ENCODE results near the gene MPZL1.

Gene MPZL1

DNA sequence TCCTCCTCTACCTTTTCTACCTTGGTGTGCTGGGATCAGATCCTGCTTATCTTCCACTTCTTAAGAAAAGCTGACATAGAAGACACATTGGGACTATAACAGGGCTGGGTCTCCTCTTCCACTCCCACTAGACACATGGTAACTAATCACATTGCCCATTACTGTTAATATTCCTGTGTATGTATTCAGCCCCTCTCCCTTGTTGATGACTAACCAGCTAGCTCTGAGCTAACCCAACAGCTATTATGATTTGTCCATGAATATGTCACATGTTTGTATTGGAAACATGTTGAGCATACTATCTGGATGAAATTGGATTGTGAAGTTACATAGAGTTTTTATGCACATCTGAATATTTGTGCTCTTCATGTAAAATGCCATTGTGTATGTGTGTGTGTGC lies 52.9 kb downstream of the MPZL1 start:
- in situ Hi-C loops (cut with MboI; ENCODE audit: low sequenced_read_pairs), result no loop called here
- Histone ChIP-seq H3K27me3 (ENCODE audit: low read depth) (no peaks in the 10 kb centered on the region), H3K36me3 (replicated peaks) (peaks cover 46% of the 10 kb centered on the region), H3K4me3 (no peak overlapping the region), H3K4me1 (no peaks in the 10 kb centered on the region), H3K9me3 (no peaks in the 10 kb centered on the region)
- no peak for DNase-seq (ENCODE audit: low spot score in 2 of 2)

GRCh38 chr1:167775178-167775577 lies 53.4 kb downstream of the MPZL1 start:
- no peaks in the 10 kb centered on the region for H3K27me3 ChIP-seq (ENCODE audit: low read depth)
- in situ Hi-C loops (cut with MboI; ENCODE audit: low sequenced_read_pairs), result no loop called here
- H3K4me1 ChIP-seq, result no peaks in the 10 kb centered on the region
- H3K36me3 ChIP-seq (replicated peaks), result peaks cover 43% of the 10 kb centered on the region
- H3K4me3 ChIP-seq, result no peak overlapping the region
- DNase-seq (ENCODE audit: low spot score in 2 of 2), result no peak
- no peaks in the 10 kb centered on the region for H3K9me3 ChIP-seq

GRCh38 chr1:167776151-167776550 lies 54.4 kb downstream of the MPZL1 start:
- Histone ChIP-seq H3K27me3 (ENCODE audit: low read depth) (no peaks in the 10 kb centered on the region), H3K4me3 (no peak overlapping the region), H3K36me3 (replicated peaks) (peaks cover 40% of the 10 kb centered on the region), H3K9me3 (no peaks in the 10 kb centered on the region), H3K4me1 (no peaks in the 10 kb centered on the region)
- no peak for DNase-seq (ENCODE audit: low spot score in 2 of 2)
- in situ Hi-C loops (cut with MboI; ENCODE audit: low sequenced_read_pairs), result no loop called here

GRCh38 chr1:167776616-167777268 lies 55.0 kb downstream of the MPZL1 start:
- in situ Hi-C loops (cut with MboI; ENCODE audit: low sequenced_read_pairs), result no loop called here
- H3K4me1 ChIP-seq, result no peaks in the 10 kb centered on the region
- H3K27me3 ChIP-seq (ENCODE audit: low read depth), result no peaks in the 10 kb centered on the region
- peaks cover 40% of the 10 kb centered on the region for H3K36me3 ChIP-seq (replicated peaks)
- DNase-seq (ENCODE audit: low spot score in 2 of 2), result no peak
- H3K4me3 ChIP-seq, result no peak overlapping the region
- H3K9me3 ChIP-seq, result no peaks in the 10 kb centered on the region

DNA sequence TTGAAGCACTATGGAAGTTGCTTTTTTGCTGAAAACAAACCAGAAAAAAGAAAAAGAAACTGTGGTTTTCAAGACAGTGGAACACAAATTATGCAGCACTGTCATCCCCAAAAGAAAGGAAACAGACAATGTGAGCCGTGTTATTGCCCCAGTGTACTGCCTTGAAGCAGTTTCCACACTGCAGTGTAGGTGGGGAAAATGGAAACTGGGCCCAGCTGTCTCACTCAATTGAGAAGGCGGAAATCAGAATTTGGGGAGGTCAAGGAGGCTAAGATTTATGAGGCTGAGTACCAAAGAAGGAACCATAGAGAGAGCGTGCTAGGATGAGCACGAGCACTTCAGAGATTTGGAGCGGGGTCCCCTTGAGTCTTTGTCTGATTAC lies 55.5 kb downstream of the MPZL1 start:
- H3K36me3 ChIP-seq (replicated peaks), result peaks cover 36% of the 10 kb centered on the region
- H3K9me3 ChIP-seq, result no peaks in the 10 kb centered on the region
- no peaks in the 10 kb centered on the region for H3K27me3 ChIP-seq (ENCODE audit: low read depth)
- DNase-seq (ENCODE audit: low spot score in 2 of 2), result no peak
- H3K4me1 ChIP-seq, result no peaks in the 10 kb centered on the region
- no peak overlapping the region for H3K4me3 ChIP-seq
- in situ Hi-C loops (cut with MboI; ENCODE audit: low sequenced_read_pairs), result no loop called here

GRCh38 chr1:167781558-167781957 lies 59.8 kb downstream of the MPZL1 start:
- Histone ChIP-seq H3K9me3 (no peaks in the 10 kb centered on the region), H3K4me3 (no peak overlapping the region), H3K4me1 (no peaks in the 10 kb centered on the region), H3K27me3 (ENCODE audit: low read depth) (no peaks in the 10 kb centered on the region), H3K36me3 (replicated peaks) (peaks cover 8% of the 10 kb centered on the region; the same call in 1 of the 2 replicates)
- in situ Hi-C loops (cut with MboI; ENCODE audit: low sequenced_read_pairs), result no loop called here
- no peak for DNase-seq (ENCODE audit: low spot score in 2 of 2)

GRCh38 chr1:167782946-167783345 lies 61.2 kb downstream of the MPZL1 start:
- DNase-seq (ENCODE audit: low spot score in 2 of 2), result no peak
- in situ Hi-C loops (cut with MboI; ENCODE audit: low sequenced_read_pairs), result no loop called here
- Histone ChIP-seq H3K4me1 (no peaks in the 10 kb centered on the region), H3K9me3 (no peaks in the 10 kb centered on the region), H3K27me3 (ENCODE audit: low read depth) (no peaks in the 10 kb centered on the region), H3K4me3 (no peak overlapping the region), H3K36me3 (replicated peaks) (peaks cover 6% of the 10 kb centered on the region; the same call in 1 of the 2 replicates)

GRCh38 chr1:167784876-167785550 lies 63.2 kb downstream of the MPZL1 start:
- Histone ChIP-seq H3K4me3 (no peak overlapping the region), H3K27me3 (ENCODE audit: low read depth) (no peaks in the 10 kb centered on the region), H3K36me3 (replicated peaks) (peaks cover 21% of the 10 kb centered on the region), H3K4me1 (no peaks in the 10 kb centered on the region), H3K9me3 (no peaks in the 10 kb centered on the region)
- in situ Hi-C loops (cut with MboI; ENCODE audit: low sequenced_read_pairs), result no loop called here
- no peak for DNase-seq (ENCODE audit: low spot score in 2 of 2)

DNA sequence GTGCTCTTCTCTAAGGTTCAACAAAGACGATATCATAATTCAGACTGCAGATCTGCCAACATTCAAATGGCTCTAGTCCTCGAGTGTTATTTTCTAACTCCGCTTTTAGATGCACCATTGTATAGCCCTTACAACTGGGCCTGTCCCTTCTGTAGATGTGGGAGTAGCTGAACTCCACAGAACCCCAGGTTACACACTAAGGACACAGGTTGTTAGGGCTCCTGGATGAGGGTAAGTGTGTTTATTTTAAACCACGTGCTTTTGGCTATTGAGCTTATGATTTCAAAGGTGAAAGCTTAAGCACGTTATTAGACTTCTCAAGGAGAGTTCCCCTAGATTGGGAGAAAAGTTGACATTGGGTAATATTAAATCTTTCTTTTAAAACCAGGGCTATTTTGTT lies 64.7 kb downstream of the MPZL1 start:
- Histone ChIP-seq H3K36me3 (replicated peaks) (peaks cover 22% of the 10 kb centered on the region), H3K9me3 (no peaks in the 10 kb centered on the region), H3K4me1 (peaks cover 8% of the 10 kb centered on the region), H3K27me3 (ENCODE audit: low read depth) (no peaks in the 10 kb centered on the region), H3K4me3 (no peak overlapping the region)
- no peak for DNase-seq (ENCODE audit: low spot score in 2 of 2)
- in situ Hi-C loops (cut with MboI; ENCODE audit: low sequenced_read_pairs), result no loop called here

DNA sequence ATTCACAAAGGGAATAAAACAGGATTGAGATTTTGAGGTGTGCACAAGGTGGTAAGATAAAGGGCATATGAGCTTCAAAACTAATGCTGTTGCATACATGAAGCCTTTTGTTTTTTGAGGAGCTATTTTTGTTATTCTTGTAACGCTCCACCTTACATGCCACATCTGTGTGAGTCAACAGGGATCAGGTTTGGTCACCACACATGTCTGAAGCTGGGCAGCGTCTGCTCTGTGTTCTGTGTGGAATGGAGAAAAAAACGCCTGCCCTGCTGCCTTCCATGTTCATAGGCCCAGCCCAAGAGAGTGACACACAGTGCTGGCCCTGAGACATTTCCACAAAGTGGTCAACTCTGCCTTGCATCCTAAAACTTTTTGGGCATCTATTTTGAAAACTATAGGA lies 67.7 kb downstream of the MPZL1 start:
- H3K9me3 ChIP-seq, result no peaks in the 10 kb centered on the region
- peaks cover 12% of the 10 kb centered on the region for H3K4me1 ChIP-seq
- H3K4me3 ChIP-seq, result no peak overlapping the region
- H3K27me3 ChIP-seq (ENCODE audit: low read depth), result no peaks in the 10 kb centered on the region
- no peak for DNase-seq (ENCODE audit: low spot score in 2 of 2)
- in situ Hi-C loops (cut with MboI; ENCODE audit: low sequenced_read_pairs), result no loop called here
- peaks cover 24% of the 10 kb centered on the region for H3K36me3 ChIP-seq (replicated peaks)

DNA sequence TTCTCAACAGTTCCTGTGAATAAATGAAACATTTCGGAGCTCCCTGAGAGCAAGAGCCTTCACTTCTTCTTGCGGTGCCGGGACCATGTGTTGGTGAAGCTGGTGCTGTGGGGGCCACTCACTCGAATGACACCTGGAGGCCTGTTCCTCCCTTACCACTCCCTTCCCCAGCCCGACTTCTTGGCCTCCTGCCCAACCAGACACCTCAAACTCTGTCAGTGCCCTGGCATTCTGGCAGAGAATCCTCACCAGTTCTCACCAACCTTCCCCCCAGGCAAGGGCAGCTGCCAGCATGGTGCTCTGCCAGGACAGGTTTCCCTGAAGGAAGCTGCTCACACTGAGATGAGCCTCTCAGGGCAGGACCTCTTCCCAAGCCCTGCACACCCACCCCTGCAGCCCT lies 68.3 kb downstream of the MPZL1 start:
- no peaks in the 10 kb centered on the region for H3K9me3 ChIP-seq
- no peak overlapping the region for H3K4me3 ChIP-seq
- in situ Hi-C loops (cut with MboI; ENCODE audit: low sequenced_read_pairs), result no loop called here
- H3K4me1 ChIP-seq, result peaks cover 12% of the 10 kb centered on the region
- DNase-seq (ENCODE audit: low spot score in 2 of 2), result no peak
- H3K27me3 ChIP-seq (ENCODE audit: low read depth), result no peaks in the 10 kb centered on the region
- peaks cover 24% of the 10 kb centered on the region for H3K36me3 ChIP-seq (replicated peaks)

DNA sequence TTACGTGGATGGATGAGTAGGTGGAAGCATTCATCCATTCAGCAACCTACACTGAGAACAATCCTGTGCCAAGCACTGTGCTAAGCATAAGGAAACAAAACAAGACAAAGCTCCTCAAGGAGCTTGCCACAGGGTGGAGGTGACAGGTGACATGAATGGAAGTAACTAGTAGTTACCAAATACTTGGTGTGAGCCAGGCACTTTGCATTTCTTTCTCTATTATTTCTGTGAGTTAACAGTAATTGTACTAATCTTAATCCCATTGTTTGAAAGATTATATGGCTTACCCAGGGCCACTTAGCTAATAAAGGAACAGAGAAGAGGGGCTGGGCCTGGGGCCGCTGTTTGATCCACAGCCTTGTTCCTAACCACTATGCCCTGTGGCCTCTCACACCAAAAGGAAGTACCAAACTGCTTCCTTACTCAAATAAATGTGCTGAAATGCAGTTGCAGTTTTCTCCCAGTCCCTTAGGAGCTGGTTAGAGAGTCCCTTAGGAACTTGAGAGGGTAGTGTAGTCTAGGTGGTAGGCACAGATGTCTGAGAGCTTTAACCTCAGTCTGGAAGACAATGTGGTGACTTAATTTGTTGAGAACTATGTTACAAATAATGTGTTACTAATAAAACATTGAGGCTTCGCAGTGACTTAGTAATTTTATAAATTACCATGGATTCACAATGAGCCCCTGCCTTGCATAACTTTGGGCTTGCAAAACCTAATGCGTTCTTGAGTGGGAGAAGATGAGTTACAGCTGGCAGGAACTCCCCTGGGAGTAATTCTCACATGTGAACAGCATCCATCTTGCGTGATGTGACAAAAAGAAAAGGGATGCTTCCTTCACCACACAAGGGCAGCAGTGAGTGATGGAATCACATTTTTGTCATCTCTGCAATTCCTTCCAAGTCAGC lies 69.8 kb downstream of the MPZL1 start:
- no peaks in the 10 kb centered on the region for H3K27me3 ChIP-seq (ENCODE audit: low read depth)
- peak; percentile 70 to 77 for DNase-seq (ENCODE audit: low spot score in 2 of 2)
- H3K4me1 ChIP-seq, result peaks cover 12% of the 10 kb centered on the region
- H3K36me3 ChIP-seq (replicated peaks), result peaks cover 24% of the 10 kb centered on the region
- no peak overlapping the region for H3K4me3 ChIP-seq
- H3K9me3 ChIP-seq, result no peaks in the 10 kb centered on the region
- in situ Hi-C loops (cut with MboI; ENCODE audit: low sequenced_read_pairs), result no loop called here

- in situ Hi-C loops (cut with MboI; ENCODE audit: low sequenced_read_pairs), result no loop called here
- no peaks in the 10 kb centered on the region for H3K9me3 ChIP-seq
- no peak for DNase-seq (ENCODE audit: low spot score in 2 of 2)
- H3K27me3 ChIP-seq (ENCODE audit: low read depth), result no peaks in the 10 kb centered on the region
- H3K4me1 ChIP-seq, result peaks cover 12% of the 10 kb centered on the region
- H3K36me3 ChIP-seq (replicated peaks), result peaks cover 24% of the 10 kb centered on the region
- H3K4me3 ChIP-seq, result no peak overlapping the region
These were observed 70.4 kb downstream of the MPZL1 start for GRCh38 chr1:167792188-167792565.

GRCh38 chr1:167794043-167794442 lies 72.3 kb downstream of the MPZL1 start:
- H3K9me3 ChIP-seq, result no peaks in the 10 kb centered on the region
- no peaks in the 10 kb centered on the region for H3K27me3 ChIP-seq (ENCODE audit: low read depth)
- in situ Hi-C loops (cut with MboI; ENCODE audit: low sequenced_read_pairs), result no loop called here
- peaks cover 12% of the 10 kb centered on the region for H3K4me1 ChIP-seq
- H3K36me3 ChIP-seq (replicated peaks), result peaks cover 13% of the 10 kb centered on the region
- DNase-seq (ENCODE audit: low spot score in 2 of 2), result no peak
- H3K4me3 ChIP-seq, result no peak overlapping the region
